Mammary epithelial cell (primary cell): ENCODE results near the gene TSPAN3.

Experiments
- EZH2 ChIP-seq: IDR thresholded peaks from 2 replicates; pipeline ENCODE4 v1.6.1; 2012; ENCODE audit warnings: low read length, inconsistent platforms, borderline replicate concordance
- TF ChIP-seq, protein P1 (sequence below), 2 donors: IDR thresholded peaks in 1 of 2; conservative IDR thresholded peaks in 1 of 2; 2 replicates each; pipeline ENCODE4 v1.5.1; 2011 to 2012; ENCODE audit warnings: inconsistent platforms in 2 of 2, low read length in 2 of 2, mild to moderate bottlenecking in 2 of 2, control low read depth in 1 of 2, low read depth in 1 of 2; ENCODE audit not compliant: insufficient read depth in 1 of 2; ENCODE audit errors: extremely low read depth in 1 of 2

DNA sequence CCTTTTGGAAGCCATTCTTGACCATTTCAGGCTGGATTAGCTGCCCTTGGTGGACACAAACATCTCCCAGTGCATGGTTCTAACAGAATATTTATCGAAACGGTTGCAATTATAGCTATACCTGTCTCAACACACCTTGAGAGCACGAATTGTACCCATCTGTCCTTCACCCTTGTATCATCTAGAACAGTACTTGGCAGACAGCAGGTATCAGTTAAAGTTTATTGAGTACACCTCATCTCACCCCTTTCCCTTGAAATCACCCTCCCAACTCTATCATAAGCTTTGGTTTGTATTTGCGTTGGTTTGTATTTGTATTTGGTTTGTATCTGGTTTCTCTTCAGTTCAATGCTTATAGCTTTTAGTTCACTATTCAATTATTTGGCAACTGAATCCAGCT lies 12.4 kb downstream of the TSPAN3 start:
- TF ChIP-seq, protein P1, sequence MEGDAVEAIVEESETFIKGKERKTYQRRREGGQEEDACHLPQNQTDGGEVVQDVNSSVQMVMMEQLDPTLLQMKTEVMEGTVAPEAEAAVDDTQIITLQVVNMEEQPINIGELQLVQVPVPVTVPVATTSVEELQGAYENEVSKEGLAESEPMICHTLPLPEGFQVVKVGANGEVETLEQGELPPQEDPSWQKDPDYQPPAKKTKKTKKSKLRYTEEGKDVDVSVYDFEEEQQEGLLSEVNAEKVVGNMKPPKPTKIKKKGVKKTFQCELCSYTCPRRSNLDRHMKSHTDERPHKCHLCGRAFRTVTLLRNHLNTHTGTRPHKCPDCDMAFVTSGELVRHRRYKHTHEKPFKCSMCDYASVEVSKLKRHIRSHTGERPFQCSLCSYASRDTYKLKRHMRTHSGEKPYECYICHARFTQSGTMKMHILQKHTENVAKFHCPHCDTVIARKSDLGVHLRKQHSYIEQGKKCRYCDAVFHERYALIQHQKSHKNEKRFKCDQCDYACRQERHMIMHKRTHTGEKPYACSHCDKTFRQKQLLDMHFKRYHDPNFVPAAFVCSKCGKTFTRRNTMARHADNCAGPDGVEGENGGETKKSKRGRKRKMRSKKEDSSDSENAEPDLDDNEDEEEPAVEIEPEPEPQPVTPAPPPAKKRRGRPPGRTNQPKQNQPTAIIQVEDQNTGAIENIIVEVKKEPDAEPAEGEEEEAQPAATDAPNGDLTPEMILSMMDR (conservative IDR thresholded peaks at IDR 0.05 in 1 of 2, IDR thresholded peaks at IDR 0.05 in 1 of 2; ENCODE audit: extremely low read depth in 1 of 2, insufficient read depth in 1 of 2, low read depth in 1 of 2, low read length in 2 of 2) = no peak
- TF ChIP-seq EZH2 = no peak
